ENCODE results near the gene C1orf174. TPM values are rescaled to one million over a fixed set of nuclear protein-coding genes. Genes with fewer than 3 reads are reported as not detected.

C1orf174 gene
- total and polyA plus RNA-seq, 2 of the 13 experiments (the other 11 are each of a cell fraction or from before 2014, with no cell fraction given), result 21.6 to 31.4 TPM

DNA sequence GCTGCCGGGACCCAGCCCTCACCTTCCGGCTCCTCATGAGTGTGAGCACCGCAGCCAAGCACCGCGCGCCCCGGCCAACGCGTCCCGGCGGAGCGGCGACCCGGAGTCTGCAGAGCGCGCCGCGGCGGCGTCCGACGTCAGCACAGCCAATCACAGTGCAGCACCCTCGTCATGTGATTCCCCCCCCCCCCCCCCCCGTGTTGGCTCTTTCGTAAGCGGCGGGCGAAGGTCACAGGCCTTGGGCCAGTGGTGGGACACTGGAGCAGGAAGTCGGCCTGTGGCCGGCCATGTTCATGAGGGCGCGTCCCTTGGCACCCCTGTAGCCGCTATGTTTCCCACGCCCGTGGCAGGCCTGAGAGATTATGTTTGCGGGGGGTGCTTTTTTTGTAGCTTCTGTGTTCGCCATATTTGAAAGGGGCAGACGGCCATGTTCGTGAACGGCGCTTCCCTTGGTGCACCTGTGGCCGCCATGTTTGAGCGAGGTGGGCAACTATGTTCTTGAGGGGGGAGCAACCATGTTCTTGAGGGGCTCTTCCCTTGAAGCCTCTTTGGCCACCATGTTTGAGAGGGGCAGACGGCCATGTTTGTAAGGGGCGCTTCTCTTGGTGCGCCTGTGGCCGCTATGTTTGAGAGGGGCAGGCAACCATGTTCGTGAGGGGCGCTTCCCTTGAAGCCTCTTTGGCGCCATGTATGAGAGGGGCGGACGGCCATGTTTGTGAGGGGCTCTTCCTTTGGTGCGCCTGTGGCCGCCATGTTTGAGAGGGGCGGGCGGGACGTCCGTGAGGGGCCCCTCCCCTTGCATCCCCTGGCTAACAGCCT, at the start of gene C1orf174 (continued):
- no peak for TF ChIP-seq PHB2 (IDR thresholded peaks at IDR 0.05; ENCODE audit: partially characterized antibody)
- TF ChIP-seq, protein P1, sequence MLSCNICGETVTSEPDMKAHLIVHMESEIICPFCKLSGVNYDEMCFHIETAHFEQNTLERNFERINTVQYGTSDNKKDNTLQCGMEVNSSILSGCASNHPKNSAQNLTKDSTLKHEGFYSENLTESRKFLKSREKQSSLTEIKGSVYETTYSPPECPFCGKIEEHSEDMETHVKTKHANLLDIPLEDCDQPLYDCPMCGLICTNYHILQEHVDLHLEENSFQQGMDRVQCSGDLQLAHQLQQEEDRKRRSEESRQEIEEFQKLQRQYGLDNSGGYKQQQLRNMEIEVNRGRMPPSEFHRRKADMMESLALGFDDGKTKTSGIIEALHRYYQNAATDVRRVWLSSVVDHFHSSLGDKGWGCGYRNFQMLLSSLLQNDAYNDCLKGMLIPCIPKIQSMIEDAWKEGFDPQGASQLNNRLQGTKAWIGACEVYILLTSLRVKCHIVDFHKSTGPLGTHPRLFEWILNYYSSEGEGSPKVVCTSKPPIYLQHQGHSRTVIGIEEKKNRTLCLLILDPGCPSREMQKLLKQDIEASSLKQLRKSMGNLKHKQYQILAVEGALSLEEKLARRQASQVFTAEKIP (CRISPR knock-in tag; IDR thresholded peaks at IDR 0.05; ENCODE audit: borderline replicate concordance), result no peak
- no peak for TF ChIP-seq HOXD1 (CRISPR knock-in tag; IDR thresholded peaks at IDR 0.05)
- TF ChIP-seq, protein P2, sequence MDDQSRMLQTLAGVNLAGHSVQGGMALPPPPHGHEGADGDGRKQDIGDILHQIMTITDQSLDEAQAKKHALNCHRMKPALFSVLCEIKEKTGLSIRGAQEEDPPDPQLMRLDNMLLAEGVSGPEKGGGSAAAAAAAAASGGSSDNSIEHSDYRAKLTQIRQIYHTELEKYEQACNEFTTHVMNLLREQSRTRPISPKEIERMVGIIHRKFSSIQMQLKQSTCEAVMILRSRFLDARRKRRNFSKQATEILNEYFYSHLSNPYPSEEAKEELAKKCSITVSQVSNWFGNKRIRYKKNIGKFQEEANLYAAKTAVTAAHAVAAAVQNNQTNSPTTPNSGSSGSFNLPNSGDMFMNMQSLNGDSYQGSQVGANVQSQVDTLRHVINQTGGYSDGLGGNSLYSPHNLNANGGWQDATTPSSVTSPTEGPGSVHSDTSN (CRISPR knock-in tag; IDR thresholded peaks at IDR 0.05; ENCODE audit: borderline replicate concordance), result no peak
- TF ChIP-seq MATR3 (CRISPR knock-in tag; IDR thresholded peaks at IDR 0.05), result no peak
- TF ChIP-seq, protein P3, sequence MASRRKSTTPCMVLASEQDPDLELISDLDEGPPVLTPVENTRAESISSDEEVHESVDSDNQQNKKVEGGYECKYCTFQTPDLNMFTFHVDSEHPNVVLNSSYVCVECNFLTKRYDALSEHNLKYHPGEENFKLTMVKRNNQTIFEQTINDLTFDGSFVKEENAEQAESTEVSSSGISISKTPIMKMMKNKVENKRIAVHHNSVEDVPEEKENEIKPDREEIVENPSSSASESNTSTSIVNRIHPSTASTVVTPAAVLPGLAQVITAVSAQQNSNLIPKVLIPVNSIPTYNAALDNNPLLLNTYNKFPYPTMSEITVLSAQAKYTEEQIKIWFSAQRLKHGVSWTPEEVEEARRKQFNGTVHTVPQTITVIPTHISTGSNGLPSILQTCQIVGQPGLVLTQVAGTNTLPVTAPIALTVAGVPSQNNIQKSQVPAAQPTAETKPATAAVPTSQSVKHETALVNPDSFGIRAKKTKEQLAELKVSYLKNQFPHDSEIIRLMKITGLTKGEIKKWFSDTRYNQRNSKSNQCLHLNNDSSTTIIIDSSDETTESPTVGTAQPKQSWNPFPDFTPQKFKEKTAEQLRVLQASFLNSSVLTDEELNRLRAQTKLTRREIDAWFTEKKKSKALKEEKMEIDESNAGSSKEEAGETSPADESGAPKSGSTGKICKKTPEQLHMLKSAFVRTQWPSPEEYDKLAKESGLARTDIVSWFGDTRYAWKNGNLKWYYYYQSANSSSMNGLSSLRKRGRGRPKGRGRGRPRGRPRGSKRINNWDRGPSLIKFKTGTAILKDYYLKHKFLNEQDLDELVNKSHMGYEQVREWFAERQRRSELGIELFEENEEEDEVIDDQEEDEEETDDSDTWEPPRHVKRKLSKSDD (CRISPR knock-in tag; IDR thresholded peaks at IDR 0.05; ENCODE audit: low read depth), result peak; percentile 99
- TF ChIP-seq HNRNPL (IDR thresholded peaks at IDR 0.05; ENCODE audit: low read depth, low read length), result no peak
- TF ChIP-seq, protein P4, sequence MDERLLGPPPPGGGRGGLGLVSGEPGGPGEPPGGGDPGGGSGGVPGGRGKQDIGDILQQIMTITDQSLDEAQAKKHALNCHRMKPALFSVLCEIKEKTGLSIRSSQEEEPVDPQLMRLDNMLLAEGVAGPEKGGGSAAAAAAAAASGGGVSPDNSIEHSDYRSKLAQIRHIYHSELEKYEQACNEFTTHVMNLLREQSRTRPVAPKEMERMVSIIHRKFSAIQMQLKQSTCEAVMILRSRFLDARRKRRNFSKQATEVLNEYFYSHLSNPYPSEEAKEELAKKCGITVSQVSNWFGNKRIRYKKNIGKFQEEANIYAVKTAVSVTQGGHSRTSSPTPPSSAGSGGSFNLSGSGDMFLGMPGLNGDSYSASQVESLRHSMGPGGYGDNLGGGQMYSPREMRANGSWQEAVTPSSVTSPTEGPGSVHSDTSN (CRISPR knock-in tag; IDR thresholded peaks at IDR 0.05), result no peak
- TF ChIP-seq, protein P5, sequence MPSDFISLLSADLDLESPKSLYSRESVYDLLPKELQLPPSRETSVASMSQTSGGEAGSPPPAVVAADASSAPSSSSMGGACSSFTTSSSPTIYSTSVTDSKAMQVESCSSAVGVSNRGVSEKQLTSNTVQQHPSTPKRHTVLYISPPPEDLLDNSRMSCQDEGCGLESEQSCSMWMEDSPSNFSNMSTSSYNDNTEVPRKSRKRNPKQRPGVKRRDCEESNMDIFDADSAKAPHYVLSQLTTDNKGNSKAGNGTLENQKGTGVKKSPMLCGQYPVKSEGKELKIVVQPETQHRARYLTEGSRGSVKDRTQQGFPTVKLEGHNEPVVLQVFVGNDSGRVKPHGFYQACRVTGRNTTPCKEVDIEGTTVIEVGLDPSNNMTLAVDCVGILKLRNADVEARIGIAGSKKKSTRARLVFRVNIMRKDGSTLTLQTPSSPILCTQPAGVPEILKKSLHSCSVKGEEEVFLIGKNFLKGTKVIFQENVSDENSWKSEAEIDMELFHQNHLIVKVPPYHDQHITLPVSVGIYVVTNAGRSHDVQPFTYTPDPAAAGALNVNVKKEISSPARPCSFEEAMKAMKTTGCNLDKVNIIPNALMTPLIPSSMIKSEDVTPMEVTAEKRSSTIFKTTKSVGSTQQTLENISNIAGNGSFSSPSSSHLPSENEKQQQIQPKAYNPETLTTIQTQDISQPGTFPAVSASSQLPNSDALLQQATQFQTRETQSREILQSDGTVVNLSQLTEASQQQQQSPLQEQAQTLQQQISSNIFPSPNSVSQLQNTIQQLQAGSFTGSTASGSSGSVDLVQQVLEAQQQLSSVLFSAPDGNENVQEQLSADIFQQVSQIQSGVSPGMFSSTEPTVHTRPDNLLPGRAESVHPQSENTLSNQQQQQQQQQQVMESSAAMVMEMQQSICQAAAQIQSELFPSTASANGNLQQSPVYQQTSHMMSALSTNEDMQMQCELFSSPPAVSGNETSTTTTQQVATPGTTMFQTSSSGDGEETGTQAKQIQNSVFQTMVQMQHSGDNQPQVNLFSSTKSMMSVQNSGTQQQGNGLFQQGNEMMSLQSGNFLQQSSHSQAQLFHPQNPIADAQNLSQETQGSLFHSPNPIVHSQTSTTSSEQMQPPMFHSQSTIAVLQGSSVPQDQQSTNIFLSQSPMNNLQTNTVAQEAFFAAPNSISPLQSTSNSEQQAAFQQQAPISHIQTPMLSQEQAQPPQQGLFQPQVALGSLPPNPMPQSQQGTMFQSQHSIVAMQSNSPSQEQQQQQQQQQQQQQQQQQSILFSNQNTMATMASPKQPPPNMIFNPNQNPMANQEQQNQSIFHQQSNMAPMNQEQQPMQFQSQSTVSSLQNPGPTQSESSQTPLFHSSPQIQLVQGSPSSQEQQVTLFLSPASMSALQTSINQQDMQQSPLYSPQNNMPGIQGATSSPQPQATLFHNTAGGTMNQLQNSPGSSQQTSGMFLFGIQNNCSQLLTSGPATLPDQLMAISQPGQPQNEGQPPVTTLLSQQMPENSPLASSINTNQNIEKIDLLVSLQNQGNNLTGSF (CRISPR knock-in tag; IDR thresholded peaks at IDR 0.05), result peak; percentile 35; the same call in 1 of the 2 replicates
- peak; percentile 40; the same call in 1 of the 2 replicates for TF ChIP-seq FOXJ3 (CRISPR knock-in tag; IDR thresholded peaks at IDR 0.05; ENCODE audit: borderline replicate concordance)
- peak; percentile 20; the same call in 1 of the 2 replicates for TF ChIP-seq ZNF383 (CRISPR knock-in tag; IDR thresholded peaks at IDR 0.05; ENCODE audit: borderline replicate concordance)
- no peak for TF ChIP-seq SSRP1 (CRISPR knock-in tag; IDR thresholded peaks at IDR 0.05)
- TF ChIP-seq SMAD3 (CRISPR knock-in tag; IDR thresholded peaks at IDR 0.05), result no peak
- peak; percentile 81 for TF ChIP-seq HCFC1 (IDR thresholded peaks at IDR 0.05; ENCODE audit: low read depth, low read length)
- peak; percentile 80 for TF ChIP-seq NFYC (CRISPR knock-in tag; IDR thresholded peaks at IDR 0.05)
- TF ChIP-seq, protein P6, sequence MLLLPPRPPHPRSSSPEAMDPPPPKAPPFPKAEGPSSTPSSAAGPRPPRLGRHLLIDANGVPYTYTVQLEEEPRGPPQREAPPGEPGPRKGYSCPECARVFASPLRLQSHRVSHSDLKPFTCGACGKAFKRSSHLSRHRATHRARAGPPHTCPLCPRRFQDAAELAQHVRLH (CRISPR knock-in tag; IDR thresholded peaks at IDR 0.05; ENCODE audit: borderline replicate concordance, low read depth), result no peak
- no peak for TF ChIP-seq ZNF7 (CRISPR knock-in tag; IDR thresholded peaks at IDR 0.05)
